Stomach (tissue), 4 donors: ENCODE measurements around the gene TTF2.

Source experiments
- CTCF ChIP-seq, 7 experiments: fragments of 450-650 bp in 4 of 7; fragments of 200-600 bp in 3 of 7; sonication (generic) in 3 of 7; IDR thresholded peaks; one replicate each; pipeline ENCODE4 v1.5.1; 2016 to 2019; ENCODE audit warnings: antibody characterized with exemption in 7 of 7, control low read depth in 2 of 7, mild to moderate bottlenecking in 1 of 7
- EP300 ChIP-seq: sonication (generic); formaldehyde crosslinking; IDR thresholded peaks from one replicate; pipeline ENCODE4 v1.6.1; 2017; ENCODE audit warnings: antibody characterized with exemption
- POLR2A ChIP-seq, 4 donors: fragments of 450-650 bp; IDR thresholded peaks; one replicate each; pipeline ENCODE4 v1.6.1; 2016; ENCODE audit warnings: antibody characterized with exemption in 4 of 4, control low read depth in 2 of 4, mild to moderate bottlenecking in 1 of 4, moderate library complexity in 1 of 4
- POLR2AphosphoS5 ChIP-seq, 3 donors: sonication (generic); formaldehyde crosslinking; IDR thresholded peaks; one replicate each; pipeline ENCODE4 v1.6.1; 2016; ENCODE audit warnings: antibody characterized with exemption in 3 of 3

- TF ChIP-seq EP300 (no peak), CTCF (IDR thresholded peaks at IDR 0.05) (no peak), POLR2AphosphoS5 (IDR thresholded peaks at IDR 0.05) (no peak), POLR2A (IDR thresholded peaks at IDR 0.05) (no peak)
These were observed 83.7 kb downstream of the TTF2 start for GRCh38 chr1:117143871-117144270.
